ENCODE measurements around the gene DPP10. TPM values are rescaled to one million over a fixed set of nuclear protein-coding genes. Genes with fewer than 3 reads are reported as not detected.

The DPP10 gene
- total and polyA plus RNA-seq, 10 of the 15 experiments (the other 5 are each of a cell fraction or from before 2014, with no cell fraction given), result not detected

GRCh38 chr2:115574667-115575066, 1132.2 kb downstream of the DPP10 start:
- Histone ChIP-seq H3K4me3 (no peak overlapping the region), H3K27me3 (replicated peaks in 1 of 2; ENCODE audit: control insufficient read depth in 2 of 2, insufficient read depth in 2 of 2, low read length in 1 of 2) (no peaks in the 10 kb centered on the region), H4K20me1 (ENCODE audit: control insufficient read depth, insufficient read depth) (no peaks in the 10 kb centered on the region), H3K27ac (ENCODE audit: control insufficient read depth, insufficient read depth) (no peak overlapping the region), H2AFZ (ENCODE audit: control insufficient read depth, low read depth, low read length) (no peak overlapping the region), H3K4me1 (ENCODE audit: control insufficient read depth, insufficient read depth, low read length) (no peaks in the 10 kb centered on the region), H3K9ac (ENCODE audit: control insufficient read depth, insufficient read depth, low read length) (no peak overlapping the region), H3K9me3 (replicated peaks; ENCODE audit: control insufficient read depth, insufficient read depth, low read length) (no peaks in the 10 kb centered on the region), H3K79me2 (ENCODE audit: control insufficient read depth, insufficient read depth, low read length) (no peaks in the 10 kb centered on the region), H3K4me2 (ENCODE audit: control insufficient read depth, insufficient read depth) (no peak overlapping the region), H3K36me3 (ENCODE audit: control insufficient read depth in 2 of 2, insufficient read depth in 2 of 2, low read length in 1 of 2) (no peaks in the 10 kb centered on the region)
- POLR2A ChIA-PET, result no interaction called here
- CTCF ChIA-PET, result no interaction called here
- in situ Hi-C loops (cut with MboI) (no loop called here), intact Hi-C loops (cut with micrococcal nuclease; ENCODE audit: unreplicated experiment) (no loop called here)
- BruUV-seq (replicated peaks), result no TSS peak
- FAIRE-seq (no peak), ATAC-seq (no peak), DNase-seq (ENCODE audit: low read depth, low spot score) (no peak)
- 8% methylated on average over 5 of the region's 5 CpGs for WGBS (ENCODE audit: insufficient coverage, insufficient replicate concordance, low lambda C conversion rate, missing lambda C conversion rate)
- RAD21 ChIA-PET (ENCODE audit: unreplicated experiment), result no interaction called here
- SMC1A ChIA-PET (ENCODE audit: uncharacterized antibody, unreplicated experiment), result no interaction called here
- TF ChIP-seq NFXL1 (IDR thresholded peaks at IDR 0.05; ENCODE audit: borderline replicate concordance) (no peak), EZH2 (IDR thresholded peaks at IDR 0.05; ENCODE audit: borderline replicate concordance, control insufficient read depth, low read depth, low read length) (no peak), ZNF687 (IDR thresholded peaks at IDR 0.05) (no peak), ZNF592 (IDR thresholded peaks at IDR 0.05) (no peak), IRF3 (IDR thresholded peaks at IDR 0.05) (no peak), BHLHE40 (IDR thresholded peaks at IDR 0.05; ENCODE audit: borderline replicate concordance in 1 of 2, low read depth in 2 of 2, low read length in 1 of 2) (no peak), USF1 (IDR thresholded peaks at IDR 0.05; ENCODE audit: borderline replicate concordance, extremely low read length, insufficient read depth, low read depth, low read length) (no peak), RAD51 (IDR thresholded peaks at IDR 0.05) (no peak), CBX5 (IDR thresholded peaks at IDR 0.05; ENCODE audit: low read depth) (no peak), ATF7 (IDR thresholded peaks at IDR 0.05; ENCODE audit: low read depth) (no peak), MXI1 (IDR thresholded peaks at IDR 0.05; ENCODE audit: low read depth, low read length) (no peak), TCF7 (IDR thresholded peaks at IDR 0.05; ENCODE audit: borderline replicate concordance) (no peak)
- TF ChIP-seq, protein P1, sequence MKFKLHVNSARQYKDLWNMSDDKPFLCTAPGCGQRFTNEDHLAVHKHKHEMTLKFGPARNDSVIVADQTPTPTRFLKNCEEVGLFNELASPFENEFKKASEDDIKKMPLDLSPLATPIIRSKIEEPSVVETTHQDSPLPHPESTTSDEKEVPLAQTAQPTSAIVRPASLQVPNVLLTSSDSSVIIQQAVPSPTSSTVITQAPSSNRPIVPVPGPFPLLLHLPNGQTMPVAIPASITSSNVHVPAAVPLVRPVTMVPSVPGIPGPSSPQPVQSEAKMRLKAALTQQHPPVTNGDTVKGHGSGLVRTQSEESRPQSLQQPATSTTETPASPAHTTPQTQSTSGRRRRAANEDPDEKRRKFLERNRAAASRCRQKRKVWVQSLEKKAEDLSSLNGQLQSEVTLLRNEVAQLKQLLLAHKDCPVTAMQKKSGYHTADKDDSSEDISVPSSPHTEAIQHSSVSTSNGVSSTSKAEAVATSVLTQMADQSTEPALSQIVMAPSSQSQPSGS (IDR thresholded peaks at IDR 0.05; ENCODE audit: low read length), result no peak

Data from GM12878 (cell line).